ENCODE results near the gene FCN3. TPM values are rescaled to one million over a fixed set of nuclear protein-coding genes. Genes with fewer than 3 reads are reported as not detected.

The FCN3 gene
- total RNA-seq, 1 experiment from 2014 or later, result 0.22 TPM

DNA sequence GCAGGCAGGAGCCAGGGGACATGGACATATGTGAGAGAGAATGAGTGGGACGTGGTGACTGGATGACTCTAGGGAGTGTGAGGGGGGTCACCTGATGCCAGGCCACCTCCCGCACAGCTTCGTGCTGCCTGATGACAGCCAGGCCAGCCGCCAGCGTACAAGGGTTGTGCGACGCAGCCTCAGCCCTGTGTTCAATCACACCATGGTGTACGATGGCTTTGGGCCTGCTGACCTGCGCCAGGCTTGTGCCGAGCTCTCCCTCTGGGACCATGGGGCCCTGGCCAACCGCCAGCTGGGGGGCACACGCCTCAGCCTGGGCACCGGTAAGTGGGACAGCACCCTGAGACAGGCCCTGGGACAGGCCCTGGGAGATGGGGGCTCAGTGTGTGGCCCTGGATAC lies 21.5 kb downstream of the FCN3 start:
- H3K27ac ChIP-seq (ENCODE audit: insufficient read length, low read depth, low read length), result no peak overlapping the region
- H3K18ac ChIP-seq (ENCODE audit: insufficient read length, low read depth, low read length), result no peak overlapping the region
- H3K4me1 Mint-ChIP-seq, result peaks cover 12 to 25% of the 10 kb centered on the region in 2 experiments
- no peak overlapping the region for H4K5ac ChIP-seq (ENCODE audit: insufficient read length, low read depth, low read length)
- no peak overlapping the region for H3K23ac ChIP-seq (ENCODE audit: insufficient read length, low read depth, low read length)
- H3K4ac ChIP-seq (ENCODE audit: low read depth, low read length), result no peak overlapping the region
- no peaks in the 10 kb centered on the region for H3K9me3 ChIP-seq (ENCODE audit: control insufficient read depth, low read depth, low read length)
- TF ChIP-seq, protein P1, sequence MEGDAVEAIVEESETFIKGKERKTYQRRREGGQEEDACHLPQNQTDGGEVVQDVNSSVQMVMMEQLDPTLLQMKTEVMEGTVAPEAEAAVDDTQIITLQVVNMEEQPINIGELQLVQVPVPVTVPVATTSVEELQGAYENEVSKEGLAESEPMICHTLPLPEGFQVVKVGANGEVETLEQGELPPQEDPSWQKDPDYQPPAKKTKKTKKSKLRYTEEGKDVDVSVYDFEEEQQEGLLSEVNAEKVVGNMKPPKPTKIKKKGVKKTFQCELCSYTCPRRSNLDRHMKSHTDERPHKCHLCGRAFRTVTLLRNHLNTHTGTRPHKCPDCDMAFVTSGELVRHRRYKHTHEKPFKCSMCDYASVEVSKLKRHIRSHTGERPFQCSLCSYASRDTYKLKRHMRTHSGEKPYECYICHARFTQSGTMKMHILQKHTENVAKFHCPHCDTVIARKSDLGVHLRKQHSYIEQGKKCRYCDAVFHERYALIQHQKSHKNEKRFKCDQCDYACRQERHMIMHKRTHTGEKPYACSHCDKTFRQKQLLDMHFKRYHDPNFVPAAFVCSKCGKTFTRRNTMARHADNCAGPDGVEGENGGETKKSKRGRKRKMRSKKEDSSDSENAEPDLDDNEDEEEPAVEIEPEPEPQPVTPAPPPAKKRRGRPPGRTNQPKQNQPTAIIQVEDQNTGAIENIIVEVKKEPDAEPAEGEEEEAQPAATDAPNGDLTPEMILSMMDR (conservative IDR thresholded peaks at IDR 0.05), result no peak
- no peak for DNase-seq
- H3K9me3 Mint-ChIP-seq, result no peaks in the 10 kb centered on the region
- no peak overlapping the region for H2BK15ac ChIP-seq (ENCODE audit: low read depth, low read length)
- no peak overlapping the region for H4K8ac ChIP-seq (replicated peaks; ENCODE audit: insufficient read length, low read depth, low read length)
- no peak overlapping the region for H4K91ac ChIP-seq (ENCODE audit: insufficient read length, low read depth, low read length)
- H2AFZ ChIP-seq (ENCODE audit: low read length), result no peak overlapping the region
- no peak overlapping the region for H3K56ac ChIP-seq (ENCODE audit: insufficient read length, low read depth, low read length)
- H3K36me3 Mint-ChIP-seq (ENCODE audit: insufficient read depth in 1 of 3, low read depth in 3 of 3), result peaks cover 0 to 7% (median 0%) of the 10 kb centered on the region in 3 experiments; a peak in 3 of 7 replicates
- no peak overlapping the region for H3K27ac Mint-ChIP-seq
- no peak overlapping the region for H3K14ac ChIP-seq (ENCODE audit: insufficient read depth, low read length)
- WGBS (ENCODE audit: extremely low coverage, insufficient read length, low lambda C conversion rate), result no CpG with 5 or more reads among the region's 13 CpGs
- H2BK20ac ChIP-seq (ENCODE audit: low read depth, low read length, poor library complexity, severe bottlenecking), result no peak overlapping the region
- H3K27me3 ChIP-seq (ENCODE audit: insufficient read depth, low read length), result no peaks in the 10 kb centered on the region; the same call in 1 of the 2 replicates
- no peaks in the 10 kb centered on the region for H3K79me1 ChIP-seq (ENCODE audit: insufficient read depth, low read depth, low read length, poor library complexity, severe bottlenecking)
- no peak overlapping the region for H2AK5ac ChIP-seq (ENCODE audit: insufficient read length, low read length)
- H3K9ac ChIP-seq (ENCODE audit: extremely low read depth, insufficient read length, low read length), result no peak overlapping the region
- no peak overlapping the region for H3K4me2 ChIP-seq (ENCODE audit: insufficient read depth, insufficient read length, low read length)
- H2BK5ac ChIP-seq (ENCODE audit: insufficient read length, low read length), result no peak overlapping the region
- H3K4me3 Mint-ChIP-seq, result no peak overlapping the region
- no peaks in the 10 kb centered on the region for H3K79me2 ChIP-seq (ENCODE audit: insufficient read depth, low read length)
- H3T11ph ChIP-seq (ENCODE audit: low read length), result no peak overlapping the region
- H3K23me2 ChIP-seq (ENCODE audit: insufficient read length, low read depth, low read length, poor library complexity, severe bottlenecking), result peaks cover 21% of the 10 kb centered on the region
- no peaks in the 10 kb centered on the region for H3K4me1 ChIP-seq (ENCODE audit: insufficient read depth, low read length)
- no peak overlapping the region for H2BK12ac ChIP-seq (ENCODE audit: insufficient read length, low read depth, low read length)
- no peak overlapping the region for H2BK120ac ChIP-seq (ENCODE audit: low read depth, low read length, poor library complexity, severe bottlenecking)
- peaks cover 32% of the 10 kb centered on the region for H3K27me3 Mint-ChIP-seq (ENCODE audit: low read depth)
- no peaks in the 10 kb centered on the region for H4K20me1 ChIP-seq (ENCODE audit: control insufficient read depth, insufficient read depth, insufficient read length)

Data from H9 (cell line).